ENCODE measurements around the gene LHFPL6. TPM values are rescaled to one million over a fixed set of nuclear protein-coding genes. Genes with fewer than 3 reads are reported as not detected.

Gene LHFPL6
- total RNA-seq, 1 experiment from 2014 or later = 25.7 TPM

DNA sequence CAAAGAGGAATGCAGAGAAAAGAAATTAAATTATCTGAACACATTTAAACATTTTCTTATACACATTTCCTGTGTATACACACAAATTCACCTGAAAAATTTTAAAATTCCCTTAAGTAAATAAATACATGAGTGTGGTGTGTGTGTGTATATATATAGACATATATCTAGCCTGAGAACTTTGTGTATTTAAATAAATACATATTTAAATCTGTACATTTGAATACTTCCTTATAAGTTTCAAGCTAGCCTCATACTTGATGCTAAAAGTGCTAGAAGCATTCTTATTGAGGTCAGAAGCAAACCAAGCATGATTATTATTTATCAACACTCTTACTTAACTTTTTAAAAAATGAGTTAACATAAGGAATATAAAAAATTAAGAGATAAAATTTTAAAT is 304.0 kb downstream of the LHFPL6 start:
- Histone ChIP-seq H3K27me3 (ENCODE audit: control insufficient read depth, insufficient read depth, low read length) (no peaks in the 10 kb centered on the region), H3K27ac (ENCODE audit: low read length) (no peak overlapping the region), H3K9me3 (ENCODE audit: control insufficient read depth, insufficient read depth, low read depth, low read length) (no peaks in the 10 kb centered on the region), H3K4me1 (ENCODE audit: control insufficient read depth, insufficient read depth, low read length) (no peaks in the 10 kb centered on the region), H3K4me3 (ENCODE audit: low read depth in 2 of 2, low read length in 2 of 2) (no peak overlapping the region), H3K36me3 (ENCODE audit: control insufficient read depth, insufficient read depth, low read length) (no peaks in the 10 kb centered on the region)
- DNase-seq (ENCODE audit: low read depth, low spot score) (no peak), ATAC-seq (no peak)
- POLR2A ChIA-PET = no interaction called here
- intact Hi-C loops (cut with micrococcal nuclease; ENCODE audit: unreplicated experiment) (no loop called here), in situ Hi-C loops (cut with HindIII; ENCODE audit: low pct_unique_long_range_greater_than_20kb, low sequenced_read_pairs) (no loop called here)
- CTCF ChIA-PET = no interaction called here
- TF ChIP-seq, protein P1, sequence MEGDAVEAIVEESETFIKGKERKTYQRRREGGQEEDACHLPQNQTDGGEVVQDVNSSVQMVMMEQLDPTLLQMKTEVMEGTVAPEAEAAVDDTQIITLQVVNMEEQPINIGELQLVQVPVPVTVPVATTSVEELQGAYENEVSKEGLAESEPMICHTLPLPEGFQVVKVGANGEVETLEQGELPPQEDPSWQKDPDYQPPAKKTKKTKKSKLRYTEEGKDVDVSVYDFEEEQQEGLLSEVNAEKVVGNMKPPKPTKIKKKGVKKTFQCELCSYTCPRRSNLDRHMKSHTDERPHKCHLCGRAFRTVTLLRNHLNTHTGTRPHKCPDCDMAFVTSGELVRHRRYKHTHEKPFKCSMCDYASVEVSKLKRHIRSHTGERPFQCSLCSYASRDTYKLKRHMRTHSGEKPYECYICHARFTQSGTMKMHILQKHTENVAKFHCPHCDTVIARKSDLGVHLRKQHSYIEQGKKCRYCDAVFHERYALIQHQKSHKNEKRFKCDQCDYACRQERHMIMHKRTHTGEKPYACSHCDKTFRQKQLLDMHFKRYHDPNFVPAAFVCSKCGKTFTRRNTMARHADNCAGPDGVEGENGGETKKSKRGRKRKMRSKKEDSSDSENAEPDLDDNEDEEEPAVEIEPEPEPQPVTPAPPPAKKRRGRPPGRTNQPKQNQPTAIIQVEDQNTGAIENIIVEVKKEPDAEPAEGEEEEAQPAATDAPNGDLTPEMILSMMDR (IDR thresholded peaks at IDR 0.05) = no peak
- TF ChIP-seq POLR2AphosphoS5 (IDR thresholded peaks at IDR 0.05; ENCODE audit: low read depth, low read length) (no peak), TCF7L2 (IDR thresholded peaks at IDR 0.05; ENCODE audit: low read depth, low read length) (no peak), SIN3A (IDR thresholded peaks at IDR 0.05; ENCODE audit: borderline replicate concordance, insufficient read depth, low read depth, low read length) (no peak)
- TF ChIP-seq, protein P2, sequence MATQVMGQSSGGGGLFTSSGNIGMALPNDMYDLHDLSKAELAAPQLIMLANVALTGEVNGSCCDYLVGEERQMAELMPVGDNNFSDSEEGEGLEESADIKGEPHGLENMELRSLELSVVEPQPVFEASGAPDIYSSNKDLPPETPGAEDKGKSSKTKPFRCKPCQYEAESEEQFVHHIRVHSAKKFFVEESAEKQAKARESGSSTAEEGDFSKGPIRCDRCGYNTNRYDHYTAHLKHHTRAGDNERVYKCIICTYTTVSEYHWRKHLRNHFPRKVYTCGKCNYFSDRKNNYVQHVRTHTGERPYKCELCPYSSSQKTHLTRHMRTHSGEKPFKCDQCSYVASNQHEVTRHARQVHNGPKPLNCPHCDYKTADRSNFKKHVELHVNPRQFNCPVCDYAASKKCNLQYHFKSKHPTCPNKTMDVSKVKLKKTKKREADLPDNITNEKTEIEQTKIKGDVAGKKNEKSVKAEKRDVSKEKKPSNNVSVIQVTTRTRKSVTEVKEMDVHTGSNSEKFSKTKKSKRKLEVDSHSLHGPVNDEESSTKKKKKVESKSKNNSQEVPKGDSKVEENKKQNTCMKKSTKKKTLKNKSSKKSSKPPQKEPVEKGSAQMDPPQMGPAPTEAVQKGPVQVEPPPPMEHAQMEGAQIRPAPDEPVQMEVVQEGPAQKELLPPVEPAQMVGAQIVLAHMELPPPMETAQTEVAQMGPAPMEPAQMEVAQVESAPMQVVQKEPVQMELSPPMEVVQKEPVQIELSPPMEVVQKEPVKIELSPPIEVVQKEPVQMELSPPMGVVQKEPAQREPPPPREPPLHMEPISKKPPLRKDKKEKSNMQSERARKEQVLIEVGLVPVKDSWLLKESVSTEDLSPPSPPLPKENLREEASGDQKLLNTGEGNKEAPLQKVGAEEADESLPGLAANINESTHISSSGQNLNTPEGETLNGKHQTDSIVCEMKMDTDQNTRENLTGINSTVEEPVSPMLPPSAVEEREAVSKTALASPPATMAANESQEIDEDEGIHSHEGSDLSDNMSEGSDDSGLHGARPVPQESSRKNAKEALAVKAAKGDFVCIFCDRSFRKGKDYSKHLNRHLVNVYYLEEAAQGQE (IDR thresholded peaks at IDR 0.05; ENCODE audit: insufficient read depth in 1 of 2, low read depth in 2 of 2, low read length in 1 of 2) = no peak
- BruUV-seq (replicated peaks) = no TSS peak

DNA sequence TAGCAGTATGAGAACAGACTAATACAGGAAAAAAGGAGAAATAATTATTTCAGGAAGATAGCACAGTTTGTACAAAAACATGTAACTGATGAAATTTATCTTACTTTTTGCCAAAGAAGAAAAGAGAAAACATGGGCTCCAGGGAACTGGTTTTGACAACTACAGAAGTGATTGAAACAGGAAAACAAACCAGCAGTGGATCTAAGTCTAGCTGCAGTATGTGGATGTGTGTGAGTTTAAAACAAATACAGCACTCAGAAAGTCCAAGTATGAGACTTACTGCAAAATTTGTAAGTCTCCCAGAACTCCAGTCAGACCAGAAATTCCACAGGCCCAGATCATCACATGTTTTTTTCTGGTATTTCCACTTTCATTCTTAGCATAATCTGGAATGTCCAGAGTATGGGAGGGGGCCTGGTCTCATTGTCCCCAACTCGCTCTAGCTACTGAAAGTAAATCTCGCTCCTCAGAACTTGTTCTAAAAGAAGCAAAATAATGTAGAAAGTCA is 305.3 kb downstream of the LHFPL6 start:
- ATAC-seq (no peak), DNase-seq (ENCODE audit: low read depth, low spot score) (no peak)
- Histone ChIP-seq H3K4me1 (ENCODE audit: control insufficient read depth, insufficient read depth, low read length) (no peaks in the 10 kb centered on the region), H3K27me3 (ENCODE audit: control insufficient read depth, insufficient read depth, low read length) (no peaks in the 10 kb centered on the region), H3K9me3 (ENCODE audit: control insufficient read depth, insufficient read depth, low read depth, low read length) (no peaks in the 10 kb centered on the region), H3K27ac (ENCODE audit: low read length) (no peak overlapping the region), H3K36me3 (ENCODE audit: control insufficient read depth, insufficient read depth, low read length) (no peaks in the 10 kb centered on the region), H3K4me3 (ENCODE audit: low read depth in 2 of 2, low read length in 2 of 2) (no peak overlapping the region)
- POLR2A ChIA-PET = no interaction called here
- intact Hi-C loops (cut with micrococcal nuclease; ENCODE audit: unreplicated experiment) = no loop called here
- no peak for TF ChIP-seq SIN3A (IDR thresholded peaks at IDR 0.05; ENCODE audit: borderline replicate concordance, insufficient read depth, low read depth, low read length)
- TF ChIP-seq, protein P2 (IDR thresholded peaks at IDR 0.05; ENCODE audit: insufficient read depth in 1 of 2, low read depth in 2 of 2, low read length in 1 of 2) = no peak
- no peak for TF ChIP-seq TCF7L2 (IDR thresholded peaks at IDR 0.05; ENCODE audit: low read depth, low read length)
- no peak for TF ChIP-seq POLR2AphosphoS5 (IDR thresholded peaks at IDR 0.05; ENCODE audit: low read depth, low read length)
- TF ChIP-seq, protein P1 (IDR thresholded peaks at IDR 0.05) = no peak
- no TSS peak for BruUV-seq (replicated peaks)
- in situ Hi-C loops (cut with HindIII; ENCODE audit: low pct_unique_long_range_greater_than_20kb, low sequenced_read_pairs) = no loop called here
- CTCF ChIA-PET = no interaction called here

Data from Panc1 (cell line).